HG03439 (cell line): ENCODE data around the gene IBTK.
"Not testable (repeated sequence)": the region's sequence is repeated elsewhere in the genome, so short reads cannot be mapped to it uniquely, and the experiment has no call there.

Experiments
- ATAC-seq: cut with Tn5 transposase; IDR thresholded peaks from one replicate; pipeline ENCODE4 v1.9.1; 2021; ENCODE audit warnings: mild to moderate bottlenecking, moderate library complexity; ENCODE audit not compliant: unreplicated experiment

IBTK gene

GRCh38 chr6:82179415-82179814, 68.1 kb downstream of the IBTK start:
- no peak for ATAC-seq

GRCh38 chr6:82178759-82179112, 68.8 kb downstream of the IBTK start:
- no peak for ATAC-seq

- no peak for ATAC-seq
Measured at GRCh38 chr6:82178077-82178758, 69.3 kb downstream of the IBTK start.

GRCh38 chr6:82176616-82177015, 70.9 kb downstream of the IBTK start:
- no peak for ATAC-seq

- no peak for ATAC-seq
Measured at GRCh38 chr6:82172594-82172993, 75.0 kb downstream of the IBTK start.

- no peak for ATAC-seq
Measured at GRCh38 chr6:82169138-82169876, 78.2 kb downstream of the IBTK start.

- no peak for ATAC-seq
Measured at GRCh38 chr6:82166493-82166892, 81.1 kb downstream of the IBTK start.

- ATAC-seq = no peak
Measured at GRCh38 chr6:82160255-82160990, 87.1 kb downstream of the IBTK start.

- not testable (repeated sequence) for ATAC-seq
Measured at GRCh38 chr6:82152786-82153185, 94.8 kb downstream of the IBTK start.

GRCh38 chr6:82151147-82151546, 96.4 kb downstream of the IBTK start:
- ATAC-seq = not testable (repeated sequence)

- ATAC-seq = no peak
Measured at GRCh38 chr6:82145926-82146452, 101.6 kb downstream of the IBTK start.

- no peak for ATAC-seq
Measured at GRCh38 chr6:82144852-82145340, 102.6 kb downstream of the IBTK start.

GRCh38 chr6:82144007-82144851, 103.3 kb downstream of the IBTK start:
- ATAC-seq = no peak

- ATAC-seq = no peak
Measured at GRCh38 chr6:82143041-82143481, 104.5 kb downstream of the IBTK start.

- no peak for ATAC-seq
Measured at GRCh38 chr6:82142524-82142923, 105.0 kb downstream of the IBTK start.

GRCh38 chr6:82138075-82138791, 109.3 kb downstream of the IBTK start:
- no peak for ATAC-seq

- ATAC-seq = no peak
Measured at GRCh38 chr6:82131441-82131840, 116.1 kb downstream of the IBTK start.

- ATAC-seq = no peak
Measured at GRCh38 chr6:82129797-82130196, 117.7 kb downstream of the IBTK start.

- ATAC-seq = not testable (repeated sequence)
Measured at GRCh38 chr6:82128973-82129372, 118.6 kb downstream of the IBTK start.

- ATAC-seq = no peak
Measured at GRCh38 chr6:82123632-82124031, 123.9 kb downstream of the IBTK start.
